Stomach smooth muscle (tissue), 2 donors: Measurements from ENCODE around the gene CRABP1.
A peak's percentile ranks its signal among the peaks of the same experiment; 100 is the strongest.

Experiments
- H3K27ac ChIP-seq: one replicate; pipeline ENCODE4 v1.7.0; 2013; ENCODE audit warnings: mild to moderate bottlenecking, low read length, inconsistent platforms
- H3K27me3 ChIP-seq, 2 donors: one replicate each; pipeline ENCODE4 v1.7.0; 2013; ENCODE audit warnings: low read length in 2 of 2; ENCODE audit not compliant: insufficient read depth in 2 of 2, control insufficient read depth in 1 of 2
- H3K36me3 ChIP-seq, 2 donors: one replicate each; pipeline ENCODE4 v1.7.0; 2013; ENCODE audit warnings: low read length in 2 of 2; ENCODE audit not compliant: control insufficient read depth in 2 of 2, insufficient read depth in 2 of 2
- H3K4me1 ChIP-seq: one replicate; pipeline ENCODE4 v1.7.0; 2013; ENCODE audit warnings: low read length; ENCODE audit not compliant: control insufficient read depth, insufficient read depth
- H3K4me3 ChIP-seq, 2 donors: one replicate each; pipeline ENCODE4 v1.7.0; 2013; ENCODE audit warnings: low read length in 2 of 2
- H3K9ac ChIP-seq, 2 donors: one replicate each; pipeline ENCODE4 v1.7.0; 2013; ENCODE audit warnings: low read length in 2 of 2, mild to moderate bottlenecking in 1 of 2
- H3K9me3 ChIP-seq, 2 donors: one replicate each; pipeline ENCODE4 v1.7.0; 2013; ENCODE audit warnings: low read length in 2 of 2; ENCODE audit not compliant: control insufficient read depth in 2 of 2
- donor health status: healthy.
- donor health status: Pancreatic carcinoma.

CRABP1 gene

GRCh38 chr15:78340231-78341056 lies at the start of gene CRABP1:
Gene CRABP1, plus strand, starts transcription at chr15:78340353. Its CDS starts 76 bp downstream, at chr15:78340429.
- H3K27me3 ChIP-seq: peaks cover 45 to 49% of the 10 kb centered on the region in 2 donors
- H3K27ac ChIP-seq: no peak within 1 kb of the TSS
- H3K36me3 ChIP-seq: no peaks in the 10 kb centered on the region
- H3K9me3 ChIP-seq: no peaks in the 10 kb centered on the region
- no peak within 1 kb of the TSS for H3K9ac ChIP-seq
- H3K4me3 ChIP-seq: peak within 1 kb of the TSS; percentile 16 to 22
- peaks cover 14% of the 10 kb centered on the region for H3K4me1 ChIP-seq

- no peak overlapping the region for H3K4me3 ChIP-seq
- no peak overlapping the region for H3K9ac ChIP-seq
- H3K27me3 ChIP-seq: no peaks in the 10 kb centered on the region
- no peaks in the 10 kb centered on the region for H3K9me3 ChIP-seq
- H3K27ac ChIP-seq: no peak overlapping the region
- peaks cover 23 to 52% of the 10 kb centered on the region in 2 donors for H3K36me3 ChIP-seq
- no peaks in the 10 kb centered on the region for H3K4me1 ChIP-seq
Observed at GRCh38 chr15:78291052-78291451, 49.1 kb upstream of the CRABP1 start.

- no peak overlapping the region for H3K27ac ChIP-seq
- no peaks in the 10 kb centered on the region for H3K4me1 ChIP-seq
- H3K4me3 ChIP-seq: no peak overlapping the region
- H3K9me3 ChIP-seq: no peaks in the 10 kb centered on the region
- H3K9ac ChIP-seq: no peak overlapping the region
- H3K36me3 ChIP-seq: peaks cover 21 to 46% of the 10 kb centered on the region in 2 donors
- no peaks in the 10 kb centered on the region for H3K27me3 ChIP-seq
Observed at GRCh38 chr15:78291698-78292097, 48.5 kb upstream of the CRABP1 start.

GRCh38 chr15:78292219-78292618 lies 47.9 kb upstream of the CRABP1 start:
- H3K4me1 ChIP-seq: no peaks in the 10 kb centered on the region
- H3K27ac ChIP-seq: no peak overlapping the region
- H3K9ac ChIP-seq: no peak overlapping the region
- H3K9me3 ChIP-seq: no peaks in the 10 kb centered on the region
- no peak overlapping the region for H3K4me3 ChIP-seq
- H3K27me3 ChIP-seq: no peaks in the 10 kb centered on the region
- H3K36me3 ChIP-seq: peaks cover 17 to 44% of the 10 kb centered on the region in 2 donors

- Histone ChIP-seq H3K36me3 (peaks cover 0 to 2% of the 10 kb centered on the region in 2 donors), H3K4me1 (peaks cover 7% of the 10 kb centered on the region), H3K4me3 (peak within 1 kb of the TSS; percentile 83 to 99), H3K9ac (peak within 1 kb of the TSS; percentile 92 to 97), H3K27ac (peak within 1 kb of the TSS; percentile 74), H3K27me3 (peaks cover 4 to 8% of the 10 kb centered on the region in 2 donors), H3K9me3 (no peaks in the 10 kb centered on the region)
Observed at GRCh38 chr15:78299101-78299930, 40.8 kb upstream of the CRABP1 start, which contains the start of gene SKIC8. Gene SKIC8, minus strand, starts transcription at chr15:78299609. Its CDS starts 3,923 bp downstream, at chr15:78295686.

GRCh38 chr15:78301326-78301725 lies 38.8 kb upstream of the CRABP1 start:
- H3K4me3 ChIP-seq: no peak overlapping the region
- H3K9ac ChIP-seq: no peak overlapping the region
- H3K27ac ChIP-seq: no peak overlapping the region
- no peaks in the 10 kb centered on the region for H3K9me3 ChIP-seq
- H3K36me3 ChIP-seq: no peaks in the 10 kb centered on the region
- peaks cover 7% of the 10 kb centered on the region for H3K4me1 ChIP-seq
- H3K27me3 ChIP-seq: peaks cover 4 to 9% of the 10 kb centered on the region in 2 donors

GRCh38 chr15:78301828-78302227 lies 38.3 kb upstream of the CRABP1 start:
- Histone ChIP-seq H3K9ac (no peak overlapping the region), H3K27ac (no peak overlapping the region), H3K4me1 (peaks cover 7% of the 10 kb centered on the region), H3K36me3 (no peaks in the 10 kb centered on the region), H3K4me3 (no peak overlapping the region), H3K9me3 (no peaks in the 10 kb centered on the region), H3K27me3 (peaks cover 4 to 9% of the 10 kb centered on the region in 2 donors)

GRCh38 chr15:78302579-78303312 lies 37.4 kb upstream of the CRABP1 start:
- H3K9me3 ChIP-seq: no peaks in the 10 kb centered on the region
- H3K9ac ChIP-seq: no peak overlapping the region

GRCh38 chr15:78304216-78305066 lies 35.7 kb upstream of the CRABP1 start:
- H3K27ac ChIP-seq: no peak overlapping the region
- H3K36me3 ChIP-seq: no peaks in the 10 kb centered on the region
- H3K4me1 ChIP-seq: peaks cover 4% of the 10 kb centered on the region
- no peak overlapping the region for H3K4me3 ChIP-seq
- no peaks in the 10 kb centered on the region for H3K9me3 ChIP-seq
- no peak overlapping the region for H3K9ac ChIP-seq
- H3K27me3 ChIP-seq: peaks cover 8 to 9% of the 10 kb centered on the region in 2 donors

More at GRCh38 chr15:78302579-78303312, 37.4 kb upstream of the CRABP1 start:
- Histone ChIP-seq H3K27me3 (peaks cover 4 to 9% of the 10 kb centered on the region in 2 donors), H3K36me3 (no peaks in the 10 kb centered on the region), H3K27ac (no peak overlapping the region), H3K4me3 (no peak overlapping the region), H3K4me1 (peaks cover 7% of the 10 kb centered on the region)
